Muscle of leg (tissue), 11 donors: ENCODE results near the gene DDX56. TPM values are rescaled to one million over a fixed set of nuclear protein-coding genes. Genes with fewer than 3 reads are reported as not detected.

ENCODE experiments used
- DNase-seq: peaks from one replicate; pipeline ENCODE4 v3.0.0; 2013
- H3K27ac ChIP-seq: one replicate; pipeline ENCODE4 v1.5.1; 2013; ENCODE audit warnings: mild to moderate bottlenecking, low read length, control low read depth
- H3K27me3 ChIP-seq: one replicate; pipeline ENCODE4 v1.6.1; 2013; ENCODE audit warnings: low read length; ENCODE audit not compliant: control insufficient read depth, insufficient read depth
- H3K36me3 ChIP-seq: one replicate; pipeline ENCODE4 v1.6.1; 2013; ENCODE audit warnings: low read length; ENCODE audit not compliant: control insufficient read depth, insufficient read depth
- H3K4me1 ChIP-seq: one replicate; pipeline ENCODE4 v1.6.1; 2013; ENCODE audit warnings: low read length; ENCODE audit not compliant: control insufficient read depth, insufficient read depth
- H3K4me3 ChIP-seq: one replicate; pipeline ENCODE4 v1.5.1; 2013; ENCODE audit warnings: low read length, control low read depth
- H3K9me3 ChIP-seq: replicated peaks from 2 replicates; pipeline ENCODE4 v1.6.1; 2013; ENCODE audit warnings: low read depth, low read length; ENCODE audit not compliant: control insufficient read depth
- WGBS: methylation state at CpG from one replicate; pipeline ENCODE4 v1.1.5; 2013; ENCODE audit warnings: missing lambda C conversion rate; ENCODE audit not compliant: insufficient coverage; 5-methylcytosine and 5-hydroxymethylcytosine counted together
- polyA plus RNA-seq, 8 donors: library from polyadenylated mRNA; unstranded; fragments of 120-200 nt; gene quantifications; one replicate each; pipeline versions ENCODE4 v1.2.1 to v1.2.3, GENCODE V29; 2013; ENCODE audit warnings: inconsistent platforms in 1 of 8, low replicate concordance in 1 of 8; ENCODE audit not compliant: insufficient read length in 8 of 8, insufficient read depth in 1 of 8
- total RNA-seq: library from RNA; stranded (reverse); fragments of 120-200 nt; gene quantifications from one replicate; pipeline ENCODE4 v1.2.4, GENCODE V29; 2013

DDX56 gene
- total and polyA plus RNA-seq, 9 donors: 43.6 to 64.5 (median 52.7) TPM

DNA sequence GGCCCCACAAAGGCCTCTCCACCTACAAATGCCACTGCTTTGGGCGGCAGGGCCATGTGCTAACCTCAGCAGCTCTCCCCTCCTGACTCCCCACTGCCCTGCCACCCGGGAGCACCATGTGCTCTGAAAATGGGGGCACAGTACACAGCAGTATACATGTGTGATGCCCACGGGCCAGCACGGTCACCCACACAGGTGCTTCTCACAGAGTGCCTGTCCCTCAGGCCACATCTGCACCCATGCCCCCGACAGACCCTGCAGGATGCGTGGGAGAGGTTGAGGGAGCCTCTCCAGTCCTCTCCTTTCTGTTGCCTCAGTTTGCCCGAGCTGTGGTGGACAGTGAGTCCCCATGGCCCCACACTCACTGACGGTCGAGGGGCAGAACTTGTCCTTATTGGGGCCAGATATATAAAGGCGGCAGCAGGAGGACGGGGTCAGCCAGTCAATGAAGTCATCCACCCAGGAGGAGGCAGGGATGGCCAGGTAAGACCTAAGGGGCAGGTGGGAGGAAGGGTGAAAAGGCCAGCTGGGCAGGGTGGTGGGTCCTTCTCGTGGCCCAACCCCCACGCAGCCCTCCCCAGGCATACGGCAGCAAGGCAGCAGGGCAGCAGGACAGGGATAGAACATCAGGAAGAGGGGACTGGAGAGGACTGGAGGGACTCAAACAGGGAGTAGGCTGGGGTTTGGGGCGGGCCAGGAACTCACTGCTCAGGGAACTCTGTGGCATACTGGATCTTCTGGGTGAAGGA is 52.2 kb downstream of the DDX56 start:
- Histone ChIP-seq H3K4me3 (no peak overlapping the region), H3K9me3 (peaks cover 14% of the 10 kb centered on the region), H3K27me3 (no peaks in the 10 kb centered on the region), H3K36me3 (no peaks in the 10 kb centered on the region), H3K4me1 (no peaks in the 10 kb centered on the region), H3K27ac (no peak overlapping the region)
- no peak for DNase-seq
- WGBS: 85% methylated on average over 13 of the region's 15 CpGs

DNA sequence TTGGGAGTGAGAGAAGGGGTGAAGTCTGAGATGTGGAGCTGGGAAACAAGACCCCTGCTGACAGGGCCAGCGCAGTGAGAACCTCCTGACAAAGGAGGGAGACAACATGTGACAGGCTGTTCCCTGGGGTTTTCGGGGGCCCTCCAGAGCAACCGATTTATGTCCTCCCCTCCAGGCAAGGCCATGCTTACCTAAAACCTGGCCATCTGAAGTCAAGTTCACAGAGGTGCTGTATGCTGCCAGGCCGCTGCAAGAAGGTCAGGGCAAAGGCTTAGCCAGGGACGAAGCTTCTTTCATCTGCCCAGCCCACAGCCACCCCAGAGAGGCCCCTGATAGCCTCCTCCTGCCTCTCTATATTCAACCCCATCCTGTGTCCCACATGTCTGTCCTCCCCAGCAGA is 53.1 kb downstream of the DDX56 start:
- H3K4me3 ChIP-seq: no peak overlapping the region
- H3K27me3 ChIP-seq: no peaks in the 10 kb centered on the region
- H3K36me3 ChIP-seq: no peaks in the 10 kb centered on the region
- 85% methylated on average over 3 of the region's 5 CpGs for WGBS
- no peak for DNase-seq
- no peak overlapping the region for H3K27ac ChIP-seq
- no peaks in the 10 kb centered on the region for H3K4me1 ChIP-seq
- H3K9me3 ChIP-seq: peaks cover 12% of the 10 kb centered on the region

DNA sequence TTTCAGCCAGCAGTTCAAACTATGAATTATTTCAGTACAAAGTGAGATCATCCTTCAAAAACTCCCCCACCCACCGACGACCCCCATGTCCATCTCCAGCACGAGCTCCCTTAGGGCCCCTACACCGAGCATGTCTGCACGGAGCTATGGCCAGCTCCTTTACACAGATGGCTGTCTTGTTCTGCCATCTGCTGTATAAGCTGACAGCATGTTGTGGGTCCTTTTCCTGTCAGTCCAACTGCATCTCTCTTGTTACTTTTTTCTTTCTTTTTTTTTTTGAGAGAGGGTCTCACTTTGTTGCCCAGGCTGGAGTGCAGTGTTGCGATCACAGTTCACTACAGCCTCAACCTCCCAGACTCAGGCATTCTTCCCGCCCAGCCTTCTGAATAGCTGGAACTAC is 54.2 kb downstream of the DDX56 start:
- Histone ChIP-seq H3K4me3 (no peak overlapping the region), H3K9me3 (peaks cover 6% of the 10 kb centered on the region), H3K4me1 (no peaks in the 10 kb centered on the region), H3K27me3 (no peaks in the 10 kb centered on the region), H3K27ac (no peak overlapping the region), H3K36me3 (no peaks in the 10 kb centered on the region)
- no peak for DNase-seq
- 83% methylated on average over 2 of the region's 7 CpGs for WGBS

DNA sequence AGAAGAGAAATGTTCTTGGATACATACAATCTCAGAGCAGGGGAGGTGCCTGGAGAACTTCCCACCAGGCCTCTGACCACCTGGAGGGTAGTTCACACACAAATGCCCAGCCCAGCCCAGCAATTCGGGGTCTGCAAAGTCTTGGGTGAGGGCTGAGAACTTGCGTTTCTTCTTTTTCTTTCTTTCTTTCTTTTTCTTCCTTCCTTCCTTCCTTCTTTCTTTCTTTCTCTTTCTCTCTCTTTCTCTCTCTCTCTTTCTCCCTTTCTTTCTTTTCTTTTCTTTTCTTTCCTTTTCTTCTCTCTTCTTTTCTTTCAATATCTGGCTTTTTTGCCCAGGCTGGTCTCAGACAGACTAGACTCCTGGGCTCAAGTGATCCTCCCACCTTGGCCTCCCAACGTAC is 54.9 kb downstream of the DDX56 start:
- H3K27ac ChIP-seq: no peak overlapping the region
- WGBS: 61% methylated on average over 3 of the region's 3 CpGs
- H3K36me3 ChIP-seq: no peaks in the 10 kb centered on the region
- no peaks in the 10 kb centered on the region for H3K4me1 ChIP-seq
- no peak overlapping the region for H3K4me3 ChIP-seq
- no peaks in the 10 kb centered on the region for H3K27me3 ChIP-seq
- H3K9me3 ChIP-seq: peaks cover under 1% of the 10 kb centered on the region
- DNase-seq: no peak

DNA sequence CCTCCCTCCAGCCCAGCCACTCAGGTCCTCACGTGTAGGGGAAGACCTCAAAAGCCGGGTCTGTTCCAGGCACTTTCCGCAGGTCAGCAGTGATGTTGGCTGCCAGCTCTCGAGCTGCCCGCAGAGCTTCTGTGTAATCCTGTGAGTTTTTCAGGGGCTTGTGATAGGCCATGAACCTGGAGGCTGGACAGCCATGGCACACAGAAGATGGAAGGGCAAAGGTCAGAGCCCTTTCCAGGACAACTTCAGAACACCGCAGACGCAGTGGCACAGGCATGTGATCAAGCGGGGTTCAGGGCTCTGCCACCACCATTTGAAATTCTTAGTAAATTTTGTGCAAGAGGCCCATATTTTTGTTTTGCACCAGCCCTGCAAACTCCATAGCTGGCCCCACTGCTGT is 56.5 kb downstream of the DDX56 start:
- Histone ChIP-seq H3K36me3 (no peaks in the 10 kb centered on the region), H3K4me1 (no peaks in the 10 kb centered on the region), H3K27me3 (no peaks in the 10 kb centered on the region), H3K4me3 (no peak overlapping the region), H3K27ac (no peak overlapping the region), H3K9me3 (no peaks in the 10 kb centered on the region)
- WGBS: 78% methylated on average over 8 of the region's 8 CpGs
- no peak for DNase-seq

Other genes with a start within 250 kb of the DDX56 start
- gene CAMK2B, start 248.3 kb downstream of the DDX56 start, total RNA-seq: 5.9 TPM
- gene CAMK2B, start 248.3 kb downstream of the DDX56 start, polyA plus RNA-seq: 10 to 100 TPM in 5 of 8 donors, 1 to 10 TPM in 3; 3.1 to 13.9 (median 11.1) TPM
- gene NUDCD3, start 83.2 kb downstream of the DDX56 start, total RNA-seq: 60.0 TPM
- gene NUDCD3, start 83.2 kb downstream of the DDX56 start, polyA plus RNA-seq: 10 to 100 TPM; 62.2 to 90.4 (median 80.0) TPM
- not detected for gene NPC1L1, start 32.6 kb downstream of the DDX56 start, total RNA-seq
- gene NPC1L1, start 32.6 kb downstream of the DDX56 start, polyA plus RNA-seq: 1 to 10 TPM in 1 of 8 donors, under 1 TPM in 7; 0.04 to 1.5 (median 0.11) TPM
- 97.8 TPM for gene TMED4, start 8.3 kb upstream of the DDX56 start, total RNA-seq
- 10 to 100 TPM; 74.8 to 88.1 (median 82.8) TPM for gene TMED4, start 8.3 kb upstream of the DDX56 start, polyA plus RNA-seq
- 42.9 TPM for gene OGDH, start 32.7 kb upstream of the DDX56 start, total RNA-seq
- 10 to 100 TPM; 54.9 to 69.3 (median 61.4) TPM for gene OGDH, start 32.7 kb upstream of the DDX56 start, polyA plus RNA-seq
- gene ZMIZ2, start 174.9 kb upstream of the DDX56 start, total RNA-seq: 10.9 TPM
- gene ZMIZ2, start 174.9 kb upstream of the DDX56 start, polyA plus RNA-seq: 10 to 100 TPM; 21.4 to 48.9 (median 35.8) TPM
- gene PPIA, start 222.8 kb upstream of the DDX56 start, total RNA-seq: 1,341 TPM
- 1,000 to 10,000 TPM in 1 of 8 donors, 100 to 1,000 TPM in 7; 718 to 1,009 (median 821) TPM for gene PPIA, start 222.8 kb upstream of the DDX56 start, polyA plus RNA-seq